AG04450 (cell line): ENCODE results near the gene AKAP4. TPM values are rescaled to one million over a fixed set of nuclear protein-coding genes. Genes with fewer than 3 reads are reported as not detected.

ENCODE experiments used
- CTCF ChIA-PET: fragments of 300-600, 350-600 bp; formaldehyde crosslinking; extraction: SDS; loops from one replicate; lab custom pipeline; 2022; ENCODE audit warnings: antibody characterized with exemption, inconsistent platforms; lab: Charles Lee
- POLR2A ChIA-PET: fragments of 350-600 bp; formaldehyde crosslinking; extraction: SDS; loops from one replicate; lab custom pipeline; 2021; ENCODE audit warnings: antibody characterized with exemption, inconsistent platforms; lab: Yijun Ruan, JAX
- DNase-seq: peaks from one replicate; pipeline ENCODE4 v3.0.0-alpha.2; 2011; ENCODE audit warnings: low read depth, low spot score
- H3K27ac ChIP-seq: one replicate; pipeline ENCODE4 v1.5.1; 2012; ENCODE audit warnings: low read depth, low read length, control low read depth
- H3K27me3 ChIP-seq: one replicate; pipeline ENCODE4 v1.6.0; 2012; ENCODE audit warnings: low read length; ENCODE audit not compliant: control insufficient read depth, insufficient read depth
- H3K4me3 ChIP-seq: 2 replicates; pipeline ENCODE4 v1.5.1; 2011; ENCODE audit warnings: mild to moderate bottlenecking, low read depth, low read length, control low read depth
- H3K9me3 ChIP-seq: 2 replicates; pipeline ENCODE4 v1.5.1; 2012; ENCODE audit warnings: low read length; ENCODE audit not compliant: control insufficient read depth, insufficient read depth
- polyA plus RNA-seq: library from polyadenylated mRNA; depleted of rRNA; stranded (reverse); fragments of >200 nt; gene quantifications from 2 replicates; pipeline ENCODE4 v1.2.3, GENCODE V29; 2011
- TF ChIP-seq, protein P1 (sequence below): IDR thresholded peaks from 2 replicates; pipeline ENCODE4 v1.5.1; 2011; ENCODE audit warnings: low read depth, low read length, control low read depth, inconsistent platforms

Gene AKAP4
- polyA plus RNA-seq, 1 experiment = not detected

DNA sequence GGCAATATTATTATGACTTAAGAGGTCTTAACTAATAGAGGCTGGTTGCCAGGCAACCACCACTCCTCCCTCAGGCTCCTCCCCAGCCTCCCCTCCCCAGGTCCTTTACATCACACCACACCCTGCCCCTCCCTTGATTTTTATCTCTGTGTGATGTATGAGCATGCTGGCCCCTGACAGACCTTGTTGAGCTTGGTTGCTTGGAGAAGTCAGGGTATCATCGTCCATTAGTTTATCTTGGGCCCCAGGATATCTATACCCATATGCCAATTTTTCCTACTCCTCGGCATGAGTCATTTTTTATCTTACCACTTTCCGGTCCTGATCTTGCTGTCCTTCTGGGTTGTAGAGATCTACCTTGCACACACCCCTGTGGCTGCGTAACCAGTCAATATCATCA is 2.5 kb downstream of the AKAP4 start:
- ChIA-PET POLR2A (no interaction called here), CTCF (no interaction called here)
- no peak overlapping the region for H3K27ac ChIP-seq
- DNase-seq = no peak
- H3K4me3 ChIP-seq = no peak overlapping the region
- no peaks in the 10 kb centered on the region for H3K27me3 ChIP-seq
- no peaks in the 10 kb centered on the region for H3K9me3 ChIP-seq
- TF ChIP-seq, protein P1, sequence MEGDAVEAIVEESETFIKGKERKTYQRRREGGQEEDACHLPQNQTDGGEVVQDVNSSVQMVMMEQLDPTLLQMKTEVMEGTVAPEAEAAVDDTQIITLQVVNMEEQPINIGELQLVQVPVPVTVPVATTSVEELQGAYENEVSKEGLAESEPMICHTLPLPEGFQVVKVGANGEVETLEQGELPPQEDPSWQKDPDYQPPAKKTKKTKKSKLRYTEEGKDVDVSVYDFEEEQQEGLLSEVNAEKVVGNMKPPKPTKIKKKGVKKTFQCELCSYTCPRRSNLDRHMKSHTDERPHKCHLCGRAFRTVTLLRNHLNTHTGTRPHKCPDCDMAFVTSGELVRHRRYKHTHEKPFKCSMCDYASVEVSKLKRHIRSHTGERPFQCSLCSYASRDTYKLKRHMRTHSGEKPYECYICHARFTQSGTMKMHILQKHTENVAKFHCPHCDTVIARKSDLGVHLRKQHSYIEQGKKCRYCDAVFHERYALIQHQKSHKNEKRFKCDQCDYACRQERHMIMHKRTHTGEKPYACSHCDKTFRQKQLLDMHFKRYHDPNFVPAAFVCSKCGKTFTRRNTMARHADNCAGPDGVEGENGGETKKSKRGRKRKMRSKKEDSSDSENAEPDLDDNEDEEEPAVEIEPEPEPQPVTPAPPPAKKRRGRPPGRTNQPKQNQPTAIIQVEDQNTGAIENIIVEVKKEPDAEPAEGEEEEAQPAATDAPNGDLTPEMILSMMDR = no peak

DNA sequence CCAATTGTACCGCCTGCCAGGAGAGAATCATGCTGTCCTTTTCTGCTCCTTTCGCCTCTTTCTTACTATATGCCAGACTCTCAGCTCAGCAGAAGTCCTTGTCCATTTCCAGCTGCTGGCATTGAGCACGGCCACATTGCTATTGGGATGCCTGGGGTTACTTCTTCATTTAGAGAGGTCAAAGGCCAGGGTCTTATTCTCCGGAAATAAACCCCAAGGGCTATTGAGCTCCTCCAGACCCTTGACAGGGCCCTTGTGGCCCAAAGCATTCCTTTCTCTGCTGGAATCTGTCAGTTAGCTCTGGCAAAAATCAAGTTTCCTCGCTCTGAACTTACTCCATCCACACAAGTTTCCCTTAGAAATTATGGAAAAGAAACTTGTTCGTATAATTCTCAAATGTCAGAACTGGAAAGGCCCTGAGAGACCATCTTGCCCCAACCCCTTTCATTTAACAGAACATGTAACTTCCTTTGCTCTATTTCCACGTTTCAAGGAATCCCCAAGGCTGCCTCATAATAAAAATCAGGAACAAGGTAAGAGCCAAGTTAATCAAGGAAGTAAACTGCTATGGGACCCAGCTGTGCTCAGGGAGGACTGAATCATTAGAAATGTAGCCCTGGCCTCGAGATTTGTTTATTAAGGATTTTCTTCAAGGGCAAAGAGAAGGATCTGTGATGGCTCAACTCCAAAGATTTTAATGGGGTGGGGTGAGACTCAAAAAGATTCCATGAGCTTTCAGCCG is 11.8 kb downstream of the AKAP4 start:
- DNase-seq = no peak
- no peak overlapping the region for H3K4me3 ChIP-seq
- H3K9me3 ChIP-seq = no peaks in the 10 kb centered on the region
- H3K27me3 ChIP-seq = no peaks in the 10 kb centered on the region
- TF ChIP-seq, protein P1 = no peak
- no peak overlapping the region for H3K27ac ChIP-seq
- ChIA-PET POLR2A (no interaction called here), CTCF (no interaction called here)

DNA sequence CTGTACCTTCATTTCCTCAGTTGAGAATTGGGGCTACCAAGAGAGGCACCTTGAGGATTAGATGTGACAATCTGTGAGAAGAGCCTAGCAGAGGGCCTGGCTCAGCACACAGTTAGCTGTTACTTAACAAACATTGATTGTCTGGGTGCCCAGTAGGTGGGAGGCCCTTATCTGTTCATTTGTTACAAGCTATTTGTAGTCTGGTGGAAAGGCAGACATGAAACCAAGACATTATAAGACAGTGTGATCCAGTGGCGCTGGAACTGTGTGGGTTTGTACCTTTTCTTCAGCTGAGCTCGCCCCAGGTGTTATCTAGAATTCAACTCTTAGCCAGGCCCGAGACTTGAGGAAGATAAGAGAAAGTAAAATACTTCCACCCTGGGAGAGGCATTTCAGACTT is 16.9 kb downstream of the AKAP4 start:
- no peak overlapping the region for H3K4me3 ChIP-seq
- POLR2A ChIA-PET = no interaction called here
- no peak for DNase-seq
- TF ChIP-seq, protein P1 = no peak
- no peaks in the 10 kb centered on the region for H3K27me3 ChIP-seq
- CTCF ChIA-PET = interaction anchor here (1.2 kb wide), 1 partner anchor 268 kb away, joined by 3 read pairs; no protein-coding TSS in a partner anchor
- H3K9me3 ChIP-seq = no peaks in the 10 kb centered on the region
- H3K27ac ChIP-seq = no peak overlapping the region

DNA sequence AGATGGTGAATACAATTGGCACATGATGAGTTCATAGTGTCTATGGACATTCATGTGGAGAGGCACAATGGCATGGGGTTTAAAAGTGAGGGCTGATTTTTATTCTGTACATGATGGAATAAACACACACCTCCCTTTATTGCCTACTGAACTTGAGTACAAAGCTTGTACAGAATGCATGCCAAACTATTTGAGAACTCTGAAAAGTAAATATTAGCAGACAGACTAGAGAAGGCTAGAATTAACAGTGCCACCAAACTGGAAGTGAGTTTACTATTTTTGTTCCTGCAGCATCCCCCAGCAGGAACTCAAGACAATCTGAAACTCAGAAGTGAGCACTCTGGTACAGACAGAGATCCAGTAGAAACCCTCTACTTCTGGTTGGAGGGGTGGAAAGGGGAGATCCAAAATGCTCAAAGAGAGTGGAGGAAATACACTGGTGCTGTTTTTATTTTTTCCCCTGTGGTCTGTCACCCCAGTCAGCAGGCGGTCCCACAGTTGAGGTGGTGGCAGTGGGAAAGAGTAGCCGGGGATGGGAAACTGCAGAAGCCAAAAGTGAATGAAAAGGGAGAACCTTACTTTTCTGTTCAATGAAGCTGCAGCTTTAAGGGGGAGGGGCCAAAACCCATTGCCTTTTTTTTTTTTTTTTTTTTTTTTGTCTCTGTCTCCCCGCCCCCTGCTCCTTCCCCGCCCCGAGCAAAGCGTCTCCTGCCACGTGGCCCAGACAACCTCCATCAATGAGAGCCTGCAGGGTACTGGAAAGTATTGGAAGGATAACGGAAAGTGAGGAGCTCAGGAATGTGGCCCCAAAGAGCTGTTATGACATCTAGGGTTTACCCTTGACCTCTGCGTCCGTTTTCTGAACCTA is 20.5 kb downstream of the AKAP4 start:
- Histone ChIP-seq H3K4me3 (no peak overlapping the region), H3K27me3 (no peaks in the 10 kb centered on the region), H3K27ac (no peak overlapping the region), H3K9me3 (no peaks in the 10 kb centered on the region)
- ChIA-PET CTCF (interaction anchor here (0.8 kb wide), 1 partner anchor 265 kb away, joined by 3 read pairs; no protein-coding TSS in a partner anchor), POLR2A (no interaction called here)
- TF ChIP-seq, protein P1 = no peak
- DNase-seq = no peak

DNA sequence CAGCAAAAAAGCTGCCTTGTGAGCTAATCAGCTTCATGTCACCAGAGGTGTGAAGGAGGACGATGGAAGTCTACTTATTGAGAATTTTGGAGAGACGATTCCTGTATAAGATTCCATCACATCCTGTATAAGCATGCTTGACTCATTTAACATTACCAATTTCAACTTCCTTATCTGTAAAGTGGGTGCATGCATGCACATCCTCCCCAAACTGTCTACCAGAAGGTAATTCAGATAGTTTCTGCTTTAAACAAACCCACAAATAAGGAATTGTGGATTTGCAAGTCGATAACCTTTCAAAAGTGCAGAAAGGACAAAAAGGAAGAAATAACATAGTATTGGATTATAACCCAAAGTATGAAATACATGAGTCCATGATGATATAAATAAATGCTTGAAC is 31.1 kb downstream of the AKAP4 start:
- no peak for DNase-seq
- POLR2A ChIA-PET = no interaction called here
- CTCF ChIA-PET = no interaction called here

More for the DNA sequence above, 31.1 kb downstream of the AKAP4 start:
- no peaks in the 10 kb centered on the region for H3K9me3 ChIP-seq
- TF ChIP-seq, protein P1 = no peak
- no peak overlapping the region for H3K4me3 ChIP-seq
- no peak overlapping the region for H3K27ac ChIP-seq
- H3K27me3 ChIP-seq = no peaks in the 10 kb centered on the region
